GM10248 (cell line): ENCODE data around the gene RBKS.

ENCODE experiments used
- CTCF ChIA-PET: fragments of 300-600 bp; sonication (Branson Sonifier 250); formaldehyde crosslinking; extraction: SDS; loops from one replicate; lab custom pipeline; 2021; ENCODE audit warnings: antibody characterized with exemption; lab: Yijun Ruan, JAX
- POLR2A ChIA-PET: fragments of 350-650 bp; sonication (Branson Sonifier 250); formaldehyde crosslinking; extraction: SDS; loops from one replicate; lab custom pipeline; 2020; ENCODE audit warnings: antibody characterized with exemption; lab: Yijun Ruan, JAX
- DNase-seq: peaks from one replicate; pipeline ENCODE4 v3.0.0; 2012; ENCODE audit errors: extremely low spot score
- CTCF ChIP-seq: IDR thresholded peaks from 2 replicates; pipeline ENCODE4 v1.5.1; 2012; ENCODE audit warnings: mild to moderate bottlenecking, low read depth; ENCODE audit errors: extremely low read depth, missing control alignments, control extremely low read depth

The RBKS gene

GRCh38 chr2:27890146-27890923 is at the start of gene RBKS, which contains the start of gene BABAM2:
TSS of gene RBKS (minus strand) at chr2:27890387. CDS start at chr2:27890345, 42 bp downstream.
TSS of gene BABAM2 (plus strand) at chr2:27890729. CDS start at chr2:27894557, 3,828 bp downstream.
- no peak for TF ChIP-seq CTCF
- DNase-seq: peak; percentile 95
- ChIA-PET CTCF (interaction anchor here (0.9 kb wide), 1 partner anchor 19 kb away, joined by 3 read pairs; no protein-coding TSS in a partner anchor), POLR2A (no interaction called here)

GRCh38 chr2:27935026-27935425 is 44.8 kb upstream of the RBKS start:
- ChIA-PET CTCF (no interaction called here), POLR2A (no interaction called here)
- no peak for TF ChIP-seq CTCF

GRCh38 chr2:27932396-27932795 is 42.2 kb upstream of the RBKS start:
- ChIA-PET POLR2A (no interaction called here), CTCF (no interaction called here)
- DNase-seq: no peak
- no peak for TF ChIP-seq CTCF

More at GRCh38 chr2:27935026-27935425, 44.8 kb upstream of the RBKS start:
- DNase-seq: no peak

- ChIA-PET POLR2A (no interaction called here), CTCF (no interaction called here)
- TF ChIP-seq CTCF: no peak
- DNase-seq: no peak
These were observed 41.3 kb upstream of the RBKS start for GRCh38 chr2:27931361-27931950.

- no peak for DNase-seq
- CTCF ChIA-PET: no interaction called here
- POLR2A ChIA-PET: no interaction called here
- TF ChIP-seq CTCF: no peak
These were observed 39.8 kb upstream of the RBKS start for GRCh38 chr2:27929916-27930486.

- ChIA-PET POLR2A (no interaction called here), CTCF (interaction anchor here (1.4 to 1.9 kb wide), 3 partner anchors 11 to 46 kb away, joined by 4 read pairs; no protein-coding TSS in a partner anchor)
- no peak for TF ChIP-seq CTCF
These were observed 35.7 kb upstream of the RBKS start for GRCh38 chr2:27925766-27926472.

More at GRCh38 chr2:27925766-27926472, 35.7 kb upstream of the RBKS start:
- no peak for DNase-seq
